ENCODE data around the gene RUFY4.

Gene RUFY4, protein sequence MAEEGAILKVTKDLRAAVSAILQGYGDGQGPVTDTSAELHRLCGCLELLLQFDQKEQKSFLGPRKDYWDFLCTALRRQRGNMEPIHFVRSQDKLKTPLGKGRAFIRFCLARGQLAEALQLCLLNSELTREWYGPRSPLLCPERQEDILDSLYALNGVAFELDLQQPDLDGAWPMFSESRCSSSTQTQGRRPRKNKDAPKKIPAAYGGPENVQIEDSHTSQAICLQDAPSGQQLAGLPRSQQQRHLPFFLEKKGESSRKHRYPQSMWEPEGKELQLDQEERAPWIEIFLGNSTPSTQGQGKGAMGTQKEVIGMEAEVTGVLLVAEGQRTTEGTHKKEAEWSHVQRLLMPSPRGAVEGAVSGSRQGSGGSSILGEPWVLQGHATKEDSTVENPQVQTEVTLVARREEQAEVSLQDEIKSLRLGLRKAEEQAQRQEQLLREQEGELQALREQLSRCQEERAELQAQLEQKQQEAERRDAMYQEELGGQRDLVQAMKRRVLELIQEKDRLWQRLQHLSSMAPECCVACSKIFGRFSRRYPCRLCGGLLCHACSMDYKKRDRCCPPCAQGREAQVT

DNA sequence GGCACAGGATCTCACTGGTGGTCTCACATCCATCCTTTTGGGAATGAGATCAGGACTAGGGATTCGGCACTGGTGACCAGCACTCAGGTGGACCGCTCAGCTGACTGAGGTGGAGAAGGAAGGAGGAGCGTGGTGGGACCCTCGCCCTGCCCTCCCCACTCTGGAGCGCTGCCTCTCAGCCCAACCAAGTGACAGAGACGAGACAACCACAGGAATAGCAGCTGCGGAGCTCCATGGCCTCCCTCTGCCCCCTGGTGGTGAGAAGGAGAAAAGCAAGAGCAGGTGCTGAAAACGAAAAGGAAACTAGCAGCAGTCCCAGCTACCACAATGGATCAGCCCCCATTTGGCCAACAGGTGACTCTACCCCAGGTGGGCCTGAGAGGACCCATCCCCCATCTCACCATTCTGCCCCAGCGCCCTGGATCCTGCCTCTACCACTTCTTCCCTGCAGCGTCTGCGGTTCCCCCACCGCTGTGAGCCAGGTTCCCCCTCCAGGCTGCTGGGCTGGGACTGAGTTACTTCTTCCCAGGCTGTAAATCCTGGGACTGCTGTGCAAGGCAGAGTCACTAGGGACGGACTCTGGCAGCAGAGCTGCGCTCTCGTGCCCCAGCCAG, at the start of gene RUFY4:
Gene RUFY4 (plus strand): TSS at position 533 of the 614 bp plus-strand sequence. CDS start 1,353 bp downstream, outside the sequence.
- DNase-seq: peak; percentile 83

DNA sequence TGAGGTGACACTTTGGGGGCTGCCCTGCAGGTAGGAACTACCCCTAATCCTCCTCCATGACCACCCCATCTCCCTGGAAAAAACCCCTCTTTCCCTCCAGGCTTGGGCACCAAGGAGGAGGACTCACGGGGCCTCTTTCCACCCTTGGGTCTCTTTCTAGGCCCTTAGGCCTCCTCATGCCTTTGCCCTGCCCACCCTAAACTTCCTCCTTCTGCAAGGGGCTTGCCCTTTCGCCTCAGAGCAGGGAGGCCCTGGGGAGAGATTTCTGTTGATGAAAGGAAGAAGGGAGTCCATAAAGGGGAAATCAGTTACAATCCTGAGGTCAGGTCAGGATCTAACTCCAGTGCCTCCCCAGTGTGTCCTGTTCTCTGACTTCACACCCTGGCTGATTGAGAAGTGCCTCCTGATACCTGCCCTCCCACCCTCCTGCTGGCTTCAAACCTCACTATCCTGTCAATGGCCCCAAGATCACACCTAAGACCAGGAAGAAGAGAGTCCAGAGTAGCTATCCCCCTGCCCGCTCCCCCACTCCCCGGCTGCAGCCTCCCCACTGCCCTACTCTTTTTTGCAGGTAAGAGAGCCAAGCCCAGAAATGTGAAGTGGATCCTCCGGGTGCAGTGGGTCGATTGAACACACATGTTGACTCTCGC, 49.5 kb upstream of the RUFY4 start:
- DNase-seq: no peak

DNA sequence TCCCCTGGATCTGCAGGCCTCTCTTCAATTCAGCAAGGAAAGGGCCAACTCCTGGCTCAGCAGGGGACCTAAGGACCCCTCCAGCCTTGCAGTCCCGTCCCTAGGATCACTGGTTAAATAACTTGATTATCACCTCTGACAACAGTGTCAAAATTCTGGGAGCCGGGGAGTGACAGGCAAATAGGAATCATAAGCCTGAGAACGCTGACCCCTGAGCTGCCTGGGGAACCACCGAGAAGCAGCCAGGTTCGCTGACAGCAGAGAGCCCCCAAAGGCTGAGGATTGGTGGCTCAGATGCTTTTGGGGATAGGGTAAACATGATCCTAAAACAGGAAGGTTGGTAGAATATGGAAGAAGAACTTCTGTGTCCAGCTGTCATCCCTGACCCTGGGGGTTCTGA, 48.8 kb upstream of the RUFY4 start:
- DNase-seq: no peak

DNA sequence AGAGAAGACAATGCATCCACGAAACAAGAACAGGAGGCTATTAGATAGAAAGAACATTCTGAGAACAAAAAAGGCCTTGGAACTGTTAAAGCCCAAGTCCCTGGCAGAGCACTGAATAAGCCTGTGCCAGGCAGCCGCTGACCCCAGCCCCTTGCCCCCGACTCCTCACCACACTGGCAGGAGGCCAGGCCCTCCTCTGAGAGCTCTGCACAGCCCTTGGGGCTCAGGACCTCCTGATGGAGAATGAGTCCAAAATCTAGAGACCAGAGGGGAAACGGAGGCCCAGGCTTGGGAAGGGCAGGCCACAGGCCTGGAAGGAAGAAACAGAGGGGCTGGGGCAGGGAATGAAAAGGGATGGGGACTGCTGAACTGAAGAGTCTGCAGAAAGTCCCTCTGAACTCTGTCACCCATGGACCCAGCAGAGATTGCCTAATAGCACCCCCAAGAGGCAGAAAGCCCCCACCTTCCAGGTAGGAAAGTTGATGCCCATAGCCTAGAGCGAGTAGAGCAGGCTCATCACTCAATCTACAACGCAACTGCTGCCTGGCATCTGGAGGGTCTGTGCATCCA, 48.0 kb upstream of the RUFY4 start:
- DNase-seq: no peak

DNA sequence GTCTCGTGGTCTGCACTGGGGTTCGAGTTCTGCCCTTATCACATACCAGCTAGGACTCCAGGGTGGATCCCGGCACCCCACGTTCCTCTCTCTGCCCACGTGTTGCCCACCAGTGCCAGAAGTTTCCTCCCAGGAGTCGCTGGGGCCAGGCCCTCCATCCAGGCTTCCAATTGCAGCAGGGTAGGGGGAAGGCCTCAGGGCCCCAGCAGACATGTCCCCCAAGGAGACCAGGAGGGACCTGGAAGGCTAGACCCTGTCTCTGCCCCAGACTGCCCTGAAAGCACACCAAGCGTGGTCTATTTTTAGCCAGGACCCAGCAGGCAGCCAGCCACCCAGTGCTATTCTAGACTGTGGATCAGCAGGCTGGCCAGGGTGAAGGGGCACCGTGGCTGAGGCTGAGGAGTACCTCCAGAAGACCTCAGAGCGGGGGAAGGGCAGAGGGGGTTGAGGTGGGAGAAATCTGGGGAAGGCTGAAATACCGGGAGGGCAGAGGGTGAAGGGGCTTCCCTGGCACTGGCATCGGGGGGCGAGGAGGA, 47.4 kb upstream of the RUFY4 start:
- DNase-seq: no peak

DNA sequence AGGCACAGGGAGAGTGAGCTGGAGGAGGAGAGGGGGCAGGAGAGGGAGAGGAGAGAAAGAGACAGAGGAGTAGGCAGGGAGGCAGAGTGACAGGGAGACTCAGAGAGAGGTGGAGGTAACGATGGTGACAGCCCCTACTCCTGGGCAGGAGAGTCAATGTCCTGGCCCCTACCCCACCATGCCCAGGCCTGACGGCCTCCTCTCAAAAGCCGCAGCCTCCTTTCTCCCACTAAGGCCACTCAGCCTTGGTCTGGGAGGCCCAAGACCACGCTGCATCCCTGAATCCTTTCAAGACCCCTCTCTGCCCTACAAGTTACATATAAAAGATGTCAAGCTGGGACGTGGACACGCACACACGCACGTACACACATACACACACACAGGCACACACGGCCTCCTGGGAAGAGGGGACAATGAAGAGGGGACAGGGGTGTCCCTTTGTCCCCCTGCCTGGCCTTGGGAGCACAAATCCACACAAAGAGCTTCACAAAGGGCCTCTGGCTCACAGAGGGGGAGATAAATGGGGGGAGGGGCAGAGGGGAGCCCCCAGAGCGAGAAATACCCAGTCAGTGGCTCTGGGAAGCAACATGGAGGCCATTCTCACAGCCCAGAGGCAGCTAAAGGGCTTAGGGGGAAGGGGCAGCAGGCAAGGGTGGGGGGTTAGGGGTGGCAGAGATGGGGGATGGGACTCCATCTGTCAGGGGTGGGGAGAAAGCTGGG, 46.8 kb upstream of the RUFY4 start:
- no peak for DNase-seq

DNA sequence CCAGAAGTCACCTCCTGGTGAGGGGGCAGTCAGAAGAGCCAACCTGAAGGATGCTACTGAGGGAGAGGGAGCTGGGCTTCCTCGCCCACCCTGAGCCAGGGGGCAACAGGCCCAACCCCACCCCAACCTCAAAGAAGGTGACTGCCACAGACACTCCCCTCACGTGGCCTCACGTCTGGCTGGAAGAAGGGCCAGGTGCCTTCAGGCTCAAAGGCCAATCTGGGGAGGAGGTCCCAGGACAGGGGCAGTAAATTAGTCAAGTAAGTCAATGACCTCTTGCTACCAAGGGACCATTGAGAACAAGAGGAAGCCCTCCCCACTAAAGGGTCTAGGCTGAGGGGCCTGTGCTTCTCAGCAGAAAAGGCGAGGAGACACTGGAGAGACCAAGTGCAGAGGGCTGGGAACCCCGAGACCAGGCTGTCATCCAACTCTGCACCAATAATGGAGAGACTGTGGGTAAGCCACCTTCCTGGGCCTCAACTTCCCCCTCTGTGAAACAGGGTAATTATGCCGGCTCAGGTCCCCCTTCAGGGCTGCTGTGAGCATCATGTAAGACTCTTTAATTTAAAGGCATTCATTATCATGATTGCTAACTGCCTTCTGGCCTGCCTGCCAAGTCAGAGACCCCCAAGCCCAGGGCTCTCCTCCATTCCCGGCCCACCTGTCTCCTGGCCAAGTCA, 46.1 kb upstream of the RUFY4 start:
- DNase-seq: no peak

DNA sequence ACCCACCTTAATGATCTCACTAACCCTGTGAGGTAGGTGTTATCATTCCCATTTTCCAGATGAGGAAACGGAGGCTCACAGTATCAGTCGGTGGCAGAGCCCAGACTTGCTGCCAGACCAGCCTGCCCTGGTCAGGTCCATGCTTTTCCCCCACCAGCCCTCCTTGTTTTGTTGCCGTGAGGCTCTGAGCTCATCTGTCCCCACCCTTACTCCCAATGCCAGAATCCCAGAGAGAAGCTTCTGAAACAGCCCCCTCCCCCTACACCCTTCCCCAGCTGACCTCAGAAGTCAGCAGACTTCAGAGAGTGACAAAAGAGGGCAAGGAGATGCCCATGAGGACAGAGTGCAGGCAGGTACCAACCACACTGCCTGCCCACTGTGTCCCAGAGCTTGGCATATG, 45.4 kb upstream of the RUFY4 start:
- DNase-seq: no peak

DNA sequence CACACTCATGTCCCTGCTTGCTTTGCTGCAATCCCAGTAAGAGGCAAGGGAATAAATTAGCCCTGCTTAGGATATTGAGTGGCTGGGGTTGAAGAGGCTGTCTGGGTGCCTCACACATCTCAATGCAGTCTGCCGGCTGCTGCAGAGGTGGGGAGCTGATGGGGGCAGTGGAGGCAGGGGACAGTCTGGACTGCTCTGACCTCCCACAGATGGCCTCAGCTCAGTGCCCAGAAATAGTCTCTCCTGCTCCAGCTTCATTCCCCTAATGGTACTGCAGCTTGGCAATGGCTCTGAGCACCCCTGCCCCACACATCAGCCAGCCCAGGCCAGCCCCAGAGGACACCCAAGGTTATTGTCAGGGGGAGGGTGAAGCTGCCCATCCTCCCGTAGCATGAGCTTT, 44.7 kb upstream of the RUFY4 start:
- no peak for DNase-seq

DNA sequence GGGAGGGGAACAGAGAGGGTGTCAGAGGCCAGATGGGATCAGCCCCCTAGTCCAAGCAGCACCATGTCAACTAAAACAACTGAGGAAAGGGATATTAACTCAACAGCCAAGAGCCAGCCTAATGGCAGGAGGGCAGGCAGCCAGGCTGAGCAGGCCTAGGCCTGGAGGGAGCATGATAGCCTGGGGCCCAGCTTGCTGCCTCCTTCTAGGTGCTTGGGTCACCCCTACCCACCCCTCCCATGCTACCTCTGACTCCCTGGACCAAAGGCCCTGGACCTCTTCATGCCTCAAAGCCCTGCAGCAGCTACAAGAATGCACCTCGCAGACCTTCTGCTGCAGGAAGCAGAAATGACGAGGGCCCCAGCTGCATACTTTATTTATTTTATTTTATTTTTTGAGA, 44.2 kb upstream of the RUFY4 start:
- no peak for DNase-seq

DNA sequence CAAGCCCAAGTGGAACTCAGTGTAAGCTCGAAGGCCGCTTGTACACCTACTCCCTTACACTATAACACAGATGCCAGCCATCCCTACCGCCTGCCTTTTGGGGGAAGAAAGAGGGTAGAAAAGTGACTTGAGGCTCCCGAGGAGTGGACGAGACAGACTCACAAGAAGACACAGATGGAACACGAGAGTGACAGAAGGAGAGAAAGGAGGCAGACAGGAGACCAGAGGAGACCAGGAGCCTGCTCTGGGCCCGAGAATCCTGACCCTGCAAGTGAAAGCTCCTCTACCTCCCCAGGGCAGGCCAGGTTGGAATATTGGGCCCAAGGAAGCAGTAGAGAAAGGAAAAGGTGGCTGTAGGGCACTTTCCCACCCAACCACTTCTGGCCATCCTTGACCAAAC, 42.8 kb upstream of the RUFY4 start:
- no peak for DNase-seq

DNA sequence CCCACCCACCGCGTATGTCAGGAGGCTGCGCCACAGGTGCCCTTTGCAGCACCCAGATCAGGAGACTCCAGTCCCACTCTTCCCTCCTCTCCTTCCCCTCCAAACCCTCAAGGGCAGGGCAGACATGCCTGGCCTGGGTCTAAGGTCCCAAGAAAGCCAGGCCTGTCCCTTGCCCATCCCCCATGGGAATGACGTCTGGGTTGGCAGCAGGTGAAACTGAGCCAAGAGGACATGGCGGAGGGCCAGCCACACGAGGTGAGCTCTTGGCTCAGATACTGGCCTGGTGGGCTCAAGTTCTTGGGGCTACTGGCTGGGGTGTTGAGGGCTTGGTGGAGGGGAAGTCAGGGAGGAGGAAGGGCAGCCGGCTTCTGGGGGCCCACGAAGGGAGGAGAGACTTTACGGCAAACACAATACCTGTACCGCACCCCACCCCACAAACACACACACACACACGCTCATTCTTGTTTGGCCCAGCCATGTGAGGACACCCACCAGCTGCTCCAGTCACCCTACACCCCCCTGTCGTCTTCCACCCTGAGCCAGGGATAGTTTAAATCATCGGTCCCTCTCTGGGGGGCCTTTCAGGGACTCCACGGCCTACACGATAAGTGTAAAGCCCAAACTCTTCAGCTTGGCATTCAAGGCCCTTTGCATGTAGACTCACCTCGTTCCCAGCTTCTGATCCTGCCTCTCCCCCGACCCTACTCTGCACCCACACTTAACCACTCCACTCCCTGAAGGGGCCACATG, 42.2 kb upstream of the RUFY4 start:
- no peak for DNase-seq

DNA sequence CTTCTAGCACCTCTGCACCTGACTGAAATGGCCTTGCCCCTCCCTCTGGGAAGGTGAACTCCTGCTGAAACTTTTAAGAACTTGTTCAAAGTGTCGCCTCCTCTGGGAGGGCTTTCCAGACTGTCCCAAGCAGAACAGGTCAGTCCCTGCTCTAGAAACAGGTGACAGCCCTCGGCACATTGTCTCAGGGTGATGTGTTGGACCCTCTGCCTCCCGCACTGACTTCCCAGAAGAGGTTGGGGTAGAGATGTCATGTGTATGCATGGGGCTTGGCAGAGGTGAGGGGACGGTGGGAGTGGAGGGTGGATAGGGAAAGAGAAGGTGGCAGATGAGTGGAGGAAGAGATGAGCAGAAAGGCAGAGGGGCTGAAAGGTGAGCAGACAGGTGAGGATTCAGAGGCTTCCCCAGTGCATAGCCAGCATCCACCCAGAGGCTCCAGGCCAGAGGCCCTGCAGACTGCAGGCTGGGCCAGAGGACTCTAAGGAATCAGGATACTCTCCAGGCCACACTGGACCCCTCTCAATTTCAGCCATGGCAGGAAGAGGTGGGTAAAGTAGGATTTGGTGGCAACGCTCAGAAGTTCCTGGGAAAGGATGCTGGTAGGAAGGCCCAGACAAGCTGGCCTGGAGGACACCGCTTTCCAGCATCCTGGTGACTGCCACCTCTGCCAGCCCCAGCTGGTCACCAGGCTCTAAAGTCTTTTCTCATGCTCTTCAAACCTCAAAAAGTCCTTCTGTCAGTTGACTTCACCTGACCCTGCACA, 41.4 kb upstream of the RUFY4 start:
- DNase-seq: no peak

DNA sequence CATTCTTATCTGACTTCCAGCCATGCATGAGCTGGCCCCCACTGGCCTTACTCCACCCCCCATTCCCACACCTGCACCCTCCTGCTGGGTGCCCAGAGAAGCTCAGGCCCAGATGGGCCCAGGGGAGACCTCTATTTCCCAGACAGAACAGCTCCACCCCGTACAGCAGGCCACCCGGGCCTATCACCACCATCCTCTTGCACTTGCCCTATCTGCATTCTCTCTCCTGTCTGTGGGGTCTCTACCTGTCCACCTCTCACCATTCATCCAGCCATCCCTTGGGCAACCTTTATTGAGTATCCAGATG, 40.9 kb upstream of the RUFY4 start:
- DNase-seq: no peak

DNA sequence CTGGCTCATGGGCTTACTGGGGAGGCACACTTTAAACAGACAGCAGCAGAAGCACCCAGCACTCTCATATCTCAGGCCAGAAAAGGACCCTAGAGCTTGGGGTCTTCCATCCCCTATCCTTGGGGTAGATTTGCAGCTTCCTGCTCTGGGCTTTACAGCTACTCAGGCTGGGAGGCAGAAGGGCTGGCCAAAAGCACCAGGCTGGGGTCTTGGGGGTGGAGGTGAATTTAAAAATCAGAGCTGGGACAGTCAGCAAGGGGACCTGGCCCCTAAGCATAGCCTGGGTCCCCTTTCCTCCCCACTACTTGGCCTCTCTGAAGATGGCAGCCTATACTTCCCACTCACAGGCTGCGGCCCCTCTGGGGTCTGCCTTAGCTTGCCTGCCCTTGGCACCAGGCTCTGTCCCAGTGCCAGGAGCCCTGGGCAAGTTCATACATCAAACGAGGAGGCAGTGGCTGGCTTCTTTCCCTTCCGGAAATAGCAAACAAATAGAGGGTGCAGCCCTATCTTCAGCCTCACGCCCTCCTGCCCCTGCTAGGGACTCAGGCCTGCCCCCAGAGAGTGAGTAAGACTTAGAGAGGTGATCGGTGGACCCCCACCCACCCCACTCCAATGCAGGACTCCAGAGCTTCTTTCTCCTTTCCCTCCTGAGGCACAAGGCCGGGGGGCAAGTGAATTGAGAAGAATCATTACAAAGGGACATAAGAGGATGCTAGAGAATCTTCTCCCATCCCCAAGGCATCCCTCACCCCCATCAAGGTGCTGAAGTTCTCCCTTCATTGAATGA, 40.3 kb upstream of the RUFY4 start:
- DNase-seq: no peak

DNA sequence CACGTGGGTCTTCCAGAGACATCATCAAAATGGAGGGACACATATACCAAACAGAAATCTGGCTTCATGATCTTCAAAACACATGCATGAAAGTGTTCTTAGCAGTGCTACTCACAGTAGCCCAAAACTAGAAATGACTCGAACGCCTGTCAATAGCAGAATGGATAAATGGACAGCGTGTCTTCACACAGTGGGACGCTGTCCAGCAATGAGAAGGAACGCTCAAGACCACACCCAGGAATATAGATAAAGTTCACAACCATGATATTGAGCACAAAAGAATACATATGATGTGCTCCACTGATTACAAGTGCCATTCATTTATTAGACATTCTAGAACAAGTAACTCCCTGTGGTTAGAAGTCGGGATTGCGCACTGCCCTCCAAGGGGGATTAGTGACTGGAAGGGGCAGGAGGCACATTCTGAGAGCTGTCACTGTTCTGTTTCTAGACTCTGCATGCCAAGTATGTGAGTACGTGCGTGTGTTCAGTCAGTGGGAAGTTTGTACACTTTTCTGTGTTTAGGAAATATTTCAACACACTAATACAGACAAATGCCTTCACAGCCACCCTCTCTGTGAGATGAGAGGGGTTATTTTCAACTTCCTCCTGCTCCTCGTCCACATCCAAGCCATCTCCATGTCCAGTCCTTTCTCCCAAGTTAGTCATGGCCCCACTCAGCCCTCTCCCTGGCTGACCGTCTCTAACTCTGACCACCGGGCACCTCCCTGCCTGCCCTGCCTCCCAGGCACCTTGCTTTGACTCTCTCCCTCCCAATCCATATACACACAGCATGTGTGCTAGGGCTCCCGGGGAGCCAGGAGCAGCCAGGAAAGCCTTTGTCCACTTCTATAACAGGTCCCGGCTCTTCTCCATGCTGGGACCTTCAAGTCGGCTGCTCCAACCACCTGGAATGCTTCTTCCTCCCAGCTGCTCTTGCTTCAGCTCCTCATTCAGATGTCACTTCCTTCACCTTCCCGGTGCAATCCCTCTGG, 39.4 kb upstream of the RUFY4 start:
- no peak for DNase-seq

DNA sequence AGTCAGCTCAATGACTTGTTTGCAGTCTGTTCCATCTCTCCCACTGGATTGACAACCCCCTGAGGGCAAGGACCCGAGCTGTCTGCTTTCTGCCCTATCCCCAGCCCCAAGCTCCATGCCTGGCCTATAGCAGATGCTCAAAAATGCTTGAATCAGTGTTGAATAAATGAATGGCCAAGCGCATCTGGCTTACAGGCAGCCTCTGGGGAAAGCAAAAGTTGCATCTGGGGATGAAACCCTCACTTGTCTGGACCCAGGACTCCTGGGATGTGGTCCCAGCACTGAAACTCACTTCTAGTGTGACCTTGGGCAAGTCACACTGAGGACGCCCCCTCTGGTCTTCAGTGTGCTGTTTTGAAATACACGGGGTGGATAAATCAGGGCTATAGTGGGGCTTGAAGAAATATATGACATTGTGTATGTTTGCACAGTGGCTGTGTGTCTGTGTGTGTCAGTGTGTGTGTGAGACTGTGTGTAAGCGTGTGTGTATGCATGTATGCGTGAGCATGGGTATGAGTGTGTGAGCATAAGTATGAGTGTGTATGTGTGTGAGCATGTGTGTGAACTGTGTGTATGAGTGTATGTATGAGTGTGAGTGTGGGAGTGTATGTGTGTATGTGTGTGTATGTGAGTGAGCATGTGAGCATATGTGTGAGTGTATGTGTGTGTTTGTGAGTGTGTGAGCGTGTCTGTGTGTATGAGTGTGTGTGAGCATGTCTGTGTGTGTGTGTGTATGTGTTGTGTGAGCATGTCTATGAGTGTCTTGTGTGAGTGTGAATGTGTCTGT, 38.5 kb upstream of the RUFY4 start:
- DNase-seq: no peak

DNA sequence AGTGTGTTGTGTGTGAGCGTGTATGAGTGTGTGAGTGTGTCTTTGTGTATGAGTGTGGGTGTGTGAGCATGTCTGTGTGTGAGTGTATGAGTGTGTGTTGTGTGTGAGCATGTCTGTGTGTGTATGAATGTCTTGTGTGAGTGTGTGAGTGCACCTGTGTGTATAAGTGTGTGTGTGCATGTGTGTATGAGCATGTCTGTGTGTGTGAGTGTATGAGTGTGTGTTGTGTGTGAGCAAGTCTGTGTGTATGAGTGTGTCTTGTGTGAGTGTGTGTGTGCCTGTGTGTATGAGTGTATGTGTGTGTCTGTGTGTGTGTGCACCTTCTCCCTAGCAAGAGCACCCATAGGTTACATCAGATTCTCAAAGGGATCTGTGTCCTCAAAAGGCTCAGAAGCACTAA, 37.8 kb upstream of the RUFY4 start:
- DNase-seq: no peak
